ENCODE measurements around the gene CABLES1. TPM values are rescaled to one million over a fixed set of nuclear protein-coding genes. Genes with fewer than 3 reads are reported as not detected.

CABLES1 gene
- total RNA-seq, 4 donors from 2014 or later = 0.58 to 1.6 (median 1.3) TPM

DNA sequence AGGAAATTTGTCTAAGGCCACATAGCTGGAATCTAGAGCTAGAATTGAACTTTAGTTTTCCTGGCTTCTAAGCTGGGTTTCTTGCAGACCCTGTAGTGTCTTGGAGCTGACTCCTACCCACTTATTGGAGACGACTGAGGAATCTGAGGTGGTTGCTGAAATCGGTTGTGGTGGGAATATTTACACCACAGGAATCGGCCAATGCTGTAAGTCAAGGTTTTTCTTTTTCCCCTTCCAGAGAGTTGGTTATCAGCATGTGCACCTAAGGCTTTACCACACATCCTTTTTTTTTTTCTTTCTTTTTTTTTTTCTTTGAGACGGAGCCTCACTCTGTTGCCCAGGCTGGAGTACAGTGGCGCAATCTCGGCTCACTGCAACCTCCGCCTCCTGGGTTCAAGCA lies 9.4 kb downstream of the CABLES1 start:
- intact Hi-C loops (cut with DNase I; ENCODE audit: low total_unique reads) (no loop called here), in situ Hi-C loops (cut with MboI; ENCODE audit: low sequenced_read_pairs in 4 of 4) (loop anchor here in 2 of 4 donors (25.0 kb wide), 2 partner anchors 243 to 443 kb away; partner anchors contain the start of gene NPC1 (in 1 of the 2))
- TF ChIP-seq POLR2A (IDR thresholded peaks at IDR 0.05) = no peak
- TF ChIP-seq, protein P1, sequence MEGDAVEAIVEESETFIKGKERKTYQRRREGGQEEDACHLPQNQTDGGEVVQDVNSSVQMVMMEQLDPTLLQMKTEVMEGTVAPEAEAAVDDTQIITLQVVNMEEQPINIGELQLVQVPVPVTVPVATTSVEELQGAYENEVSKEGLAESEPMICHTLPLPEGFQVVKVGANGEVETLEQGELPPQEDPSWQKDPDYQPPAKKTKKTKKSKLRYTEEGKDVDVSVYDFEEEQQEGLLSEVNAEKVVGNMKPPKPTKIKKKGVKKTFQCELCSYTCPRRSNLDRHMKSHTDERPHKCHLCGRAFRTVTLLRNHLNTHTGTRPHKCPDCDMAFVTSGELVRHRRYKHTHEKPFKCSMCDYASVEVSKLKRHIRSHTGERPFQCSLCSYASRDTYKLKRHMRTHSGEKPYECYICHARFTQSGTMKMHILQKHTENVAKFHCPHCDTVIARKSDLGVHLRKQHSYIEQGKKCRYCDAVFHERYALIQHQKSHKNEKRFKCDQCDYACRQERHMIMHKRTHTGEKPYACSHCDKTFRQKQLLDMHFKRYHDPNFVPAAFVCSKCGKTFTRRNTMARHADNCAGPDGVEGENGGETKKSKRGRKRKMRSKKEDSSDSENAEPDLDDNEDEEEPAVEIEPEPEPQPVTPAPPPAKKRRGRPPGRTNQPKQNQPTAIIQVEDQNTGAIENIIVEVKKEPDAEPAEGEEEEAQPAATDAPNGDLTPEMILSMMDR (IDR thresholded peaks at IDR 0.05 in 4 of 5, conservative IDR thresholded peaks at IDR 0.05 in 1 of 5) = no peak
- Histone ChIP-seq H3K36me3 (no peaks in the 10 kb centered on the region), H3K27me3 (no peaks in the 10 kb centered on the region), H3K27ac (no peak overlapping the region), H3K4me3 (no peak overlapping the region), H3K4me1 (peaks cover 0 to 3% of the 10 kb centered on the region in 2 donors), H3K9me3 (no peaks in the 10 kb centered on the region)
- DNase-seq = no peak
- ATAC-seq = no peak

DNA sequence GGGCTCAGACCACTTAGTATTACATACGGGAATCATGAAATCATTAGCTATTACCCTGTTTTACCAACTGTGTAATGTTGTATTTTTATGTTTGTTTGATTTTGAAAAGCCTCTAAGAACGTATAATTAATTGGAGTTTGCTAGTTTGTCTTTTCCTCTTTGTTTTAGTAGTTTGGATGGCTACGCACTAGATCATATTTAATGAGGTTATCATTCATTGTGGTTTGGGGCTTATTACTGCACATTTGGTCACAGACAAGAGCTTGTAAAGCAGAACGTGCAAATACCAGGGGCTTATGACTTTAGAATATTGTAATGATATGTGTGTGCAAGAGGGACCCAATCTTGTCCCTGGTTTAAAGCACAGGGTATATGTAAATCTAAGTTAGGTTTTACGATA lies 10.3 kb downstream of the CABLES1 start:
- Histone ChIP-seq H3K9me3 (no peaks in the 10 kb centered on the region), H3K27me3 (no peaks in the 10 kb centered on the region), H3K27ac (no peak overlapping the region), H3K4me1 (peaks cover 0 to 3% of the 10 kb centered on the region in 2 donors), H3K4me3 (no peak overlapping the region), H3K36me3 (no peaks in the 10 kb centered on the region)
- in situ Hi-C loops (cut with MboI; ENCODE audit: low sequenced_read_pairs in 4 of 4) (loop anchor here in 2 of 4 donors (25.0 kb wide), 2 partner anchors 242 to 442 kb away; partner anchors contain the start of gene NPC1 (in 1 of the 2)), intact Hi-C loops (cut with DNase I; ENCODE audit: low total_unique reads) (no loop called here)
- TF ChIP-seq, protein P1 (IDR thresholded peaks at IDR 0.05 in 4 of 5, conservative IDR thresholded peaks at IDR 0.05 in 1 of 5) = no peak
- TF ChIP-seq POLR2A (IDR thresholded peaks at IDR 0.05) = no peak
- no peak for DNase-seq
- ATAC-seq = no peak

DNA sequence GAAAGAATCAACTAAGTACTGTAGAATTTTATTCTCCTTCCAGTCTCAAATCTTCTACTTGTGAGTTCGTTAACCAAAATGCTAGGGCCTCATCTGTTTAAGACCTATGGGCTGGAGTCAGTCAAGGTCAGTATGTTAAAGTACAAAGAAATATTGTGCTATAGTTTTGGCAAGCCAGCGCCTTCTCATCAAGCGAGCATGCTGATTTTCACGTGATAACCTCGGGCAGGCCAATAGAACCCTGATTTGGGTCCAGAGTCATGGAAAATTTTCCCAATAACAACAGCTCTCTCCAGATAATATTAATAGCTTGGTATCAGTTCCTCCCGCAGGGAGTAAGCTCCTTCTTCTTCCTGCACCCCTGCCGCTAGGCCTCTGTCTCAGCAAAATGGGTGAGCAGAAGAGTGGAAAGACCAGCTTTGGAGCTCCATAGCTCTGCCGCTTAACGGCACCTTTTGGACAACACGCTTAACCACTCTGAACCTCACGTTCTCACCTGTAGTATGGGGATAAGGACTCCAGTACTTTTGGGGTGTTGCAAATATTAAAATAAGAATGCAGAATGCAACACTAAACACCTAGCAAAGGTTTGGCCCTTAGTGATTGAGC lies 11.7 kb downstream of the CABLES1 start:
- Histone ChIP-seq H3K4me1 (no peaks in the 10 kb centered on the region), H3K9me3 (no peaks in the 10 kb centered on the region), H3K27ac (no peak overlapping the region), H3K27me3 (no peaks in the 10 kb centered on the region), H3K36me3 (no peaks in the 10 kb centered on the region), H3K4me3 (no peak overlapping the region)
- in situ Hi-C loops (cut with MboI; ENCODE audit: low sequenced_read_pairs in 4 of 4) = loop anchor here in 2 of 4 donors (25.0 kb wide), 2 partner anchors 240 to 440 kb away; partner anchors contain the start of gene NPC1 (in 1 of the 2)
- no peak for TF ChIP-seq POLR2A (IDR thresholded peaks at IDR 0.05)
- TF ChIP-seq, protein P1 (IDR thresholded peaks at IDR 0.05 in 4 of 5, conservative IDR thresholded peaks at IDR 0.05 in 1 of 5) = no peak
- intact Hi-C loops (cut with DNase I; ENCODE audit: low total_unique reads) = no loop called here
- no peak for DNase-seq
- ATAC-seq = no peak

DNA sequence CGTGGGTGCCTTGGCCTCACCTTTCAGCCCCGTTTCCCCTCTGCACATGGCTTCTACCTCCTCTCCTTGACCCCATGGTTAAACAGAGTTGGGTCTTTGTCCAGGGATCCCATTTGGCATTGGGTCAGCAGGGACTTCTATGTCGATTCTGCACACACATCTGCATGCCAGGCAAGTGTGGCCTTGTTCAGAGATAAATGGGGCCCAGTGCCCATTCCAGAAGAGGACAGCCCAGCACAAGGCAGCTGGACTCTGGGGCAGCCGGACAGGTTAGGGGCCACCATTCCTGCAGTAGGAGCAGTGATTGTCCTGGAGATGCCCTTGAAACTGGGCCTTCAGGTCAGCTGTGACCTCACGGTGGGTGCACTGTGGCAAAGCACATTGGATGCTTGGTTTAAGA lies 13.1 kb downstream of the CABLES1 start:
- no peak for ATAC-seq
- in situ Hi-C loops (cut with MboI; ENCODE audit: low sequenced_read_pairs in 4 of 4) = loop anchor here in 2 of 4 donors (25.0 kb wide), 2 partner anchors 239 to 439 kb away; partner anchors contain the start of gene NPC1 (in 1 of the 2)

More for the DNA sequence above, 13.1 kb downstream of the CABLES1 start:
- H3K4me1 ChIP-seq = no peaks in the 10 kb centered on the region
- H3K27me3 ChIP-seq = no peaks in the 10 kb centered on the region
- intact Hi-C loops (cut with DNase I; ENCODE audit: low total_unique reads) = no loop called here
- no peak overlapping the region for H3K4me3 ChIP-seq
- no peaks in the 10 kb centered on the region for H3K9me3 ChIP-seq
- TF ChIP-seq, protein P1 (IDR thresholded peaks at IDR 0.05 in 4 of 5, conservative IDR thresholded peaks at IDR 0.05 in 1 of 5) = no peak
- TF ChIP-seq POLR2A (IDR thresholded peaks at IDR 0.05) = no peak
- no peaks in the 10 kb centered on the region for H3K36me3 ChIP-seq
- H3K27ac ChIP-seq = no peak overlapping the region
- no peak for DNase-seq
